Stimulated activated CD4-positive, alpha-beta T cell treated with anti-CD3 and anti-CD28 coated beads, Interleukin-12 subunit alpha, Interleukin-12 subunit beta, amount 100 ng/mL, for 4 hours (primary cell): ENCODE data around the gene MISP.
"Not testable (repeated sequence)": the region's sequence is repeated elsewhere in the genome, so short reads cannot be mapped to it uniquely, and the experiment has no call there.

Experiments used
- DNase-seq: peaks from one replicate; pipeline ENCODE4 v3.0.0-alpha.2; 2020

The MISP gene

DNA sequence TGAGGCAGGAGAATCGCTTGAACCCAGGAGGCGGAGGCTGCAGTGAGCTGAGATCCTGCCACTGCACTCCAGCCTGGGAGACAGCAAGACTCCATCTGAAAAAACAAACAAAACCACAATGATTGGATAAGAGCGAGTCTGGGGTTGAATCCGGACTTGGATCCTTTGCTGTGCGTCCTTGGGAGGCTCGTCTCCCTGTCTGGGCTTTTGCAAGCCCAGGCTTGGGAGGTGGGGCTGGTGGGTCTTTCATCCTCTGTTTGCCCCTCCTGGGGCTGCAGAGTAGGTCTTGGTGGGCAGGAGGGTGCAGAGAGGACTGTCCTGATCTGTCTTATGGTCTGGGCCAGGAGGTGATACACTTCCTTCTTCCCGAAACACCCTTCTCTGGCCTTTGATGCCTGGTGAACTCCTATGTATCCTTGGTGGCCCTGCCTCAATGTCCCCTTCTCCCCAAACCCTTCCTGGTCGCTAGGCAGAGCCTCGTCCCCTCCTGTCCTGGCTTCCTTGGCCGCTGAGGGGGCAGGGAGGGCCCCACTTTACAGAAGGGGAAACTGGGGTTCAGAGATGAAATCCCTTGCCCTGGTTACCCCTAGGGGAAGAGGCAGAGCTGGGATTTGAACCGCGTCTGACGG is 25.3 kb upstream of the MISP start:
- DNase-seq: no peak

- no peak for DNase-seq
These were observed 23.6 kb upstream of the MISP start for GRCh38 chr19:726993-727956.

GRCh38 chr19:728011-728410 is 22.9 kb upstream of the MISP start:
- no peak for DNase-seq

DNA sequence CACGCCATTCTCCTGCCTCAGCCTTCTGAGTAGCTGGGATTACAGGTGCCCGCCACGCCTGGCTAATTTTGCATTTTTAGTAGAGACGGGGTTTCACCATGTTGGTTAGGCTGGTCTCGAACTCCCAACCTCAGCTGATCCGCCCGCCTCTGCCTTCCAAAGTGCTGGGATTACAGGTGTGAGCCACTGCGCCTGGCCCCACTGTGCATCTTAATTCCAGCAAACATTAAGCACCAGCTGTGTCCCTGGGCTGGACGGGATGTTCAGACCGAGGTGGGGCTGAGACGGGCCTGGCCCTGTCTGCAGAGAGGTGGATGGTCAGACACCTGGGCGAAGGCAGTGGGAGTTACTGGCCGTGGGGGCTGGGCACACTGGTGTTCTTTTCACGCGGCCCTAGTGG is 21.3 kb upstream of the MISP start:
- not testable (repeated sequence) for DNase-seq

- no peak for DNase-seq
These were observed 20.8 kb upstream of the MISP start for GRCh38 chr19:729965-730668.

- no peak for DNase-seq
These were observed 19.9 kb upstream of the MISP start for GRCh38 chr19:731000-731399.

DNA sequence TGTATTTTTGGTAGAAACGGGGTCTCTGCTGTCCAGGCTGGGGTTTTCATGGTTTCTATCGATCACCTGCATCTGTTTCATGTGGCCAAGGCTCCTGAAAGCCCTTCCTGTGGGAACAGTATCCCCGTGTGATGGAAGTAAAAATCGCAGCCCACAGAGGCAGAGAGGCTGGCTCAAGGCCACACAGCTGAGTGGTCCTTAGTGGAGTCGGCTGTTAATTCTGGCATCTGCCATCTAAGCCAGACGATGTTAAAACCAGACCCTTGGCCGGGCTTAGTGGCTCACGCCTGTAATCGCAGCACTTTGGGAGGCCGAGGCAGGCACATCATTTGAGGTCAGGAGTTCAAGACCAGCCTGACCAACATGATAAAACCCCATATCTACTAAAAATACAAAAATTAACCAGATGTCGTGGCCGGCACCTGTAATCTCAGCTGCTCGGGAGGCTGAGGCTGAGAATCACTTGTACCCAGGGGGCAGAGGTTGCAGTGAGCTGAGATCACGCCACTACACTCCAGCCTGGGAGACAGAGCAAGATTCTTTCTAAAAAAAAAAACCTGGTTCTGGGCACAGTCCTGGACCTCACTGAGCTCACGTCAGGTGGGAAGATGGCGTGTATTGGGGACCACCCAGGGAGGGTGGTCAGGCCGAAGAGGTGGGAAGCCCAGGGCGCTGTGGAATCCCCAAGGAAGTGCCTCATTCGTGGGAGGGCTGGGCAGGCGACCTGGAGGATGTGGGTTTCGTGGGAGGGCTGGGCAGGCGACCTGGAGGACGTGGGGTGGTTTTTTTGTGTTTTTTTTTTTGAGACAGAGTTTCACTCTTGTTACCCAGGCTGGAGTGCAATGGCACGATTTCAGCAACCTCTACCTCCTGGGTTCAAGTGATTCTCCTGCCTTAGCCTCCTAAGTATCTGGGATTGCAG is 18.5 kb upstream of the MISP start:
- DNase-seq: no peak

GRCh38 chr19:734716-735115 is 16.2 kb upstream of the MISP start:
- no peak for DNase-seq

DNA sequence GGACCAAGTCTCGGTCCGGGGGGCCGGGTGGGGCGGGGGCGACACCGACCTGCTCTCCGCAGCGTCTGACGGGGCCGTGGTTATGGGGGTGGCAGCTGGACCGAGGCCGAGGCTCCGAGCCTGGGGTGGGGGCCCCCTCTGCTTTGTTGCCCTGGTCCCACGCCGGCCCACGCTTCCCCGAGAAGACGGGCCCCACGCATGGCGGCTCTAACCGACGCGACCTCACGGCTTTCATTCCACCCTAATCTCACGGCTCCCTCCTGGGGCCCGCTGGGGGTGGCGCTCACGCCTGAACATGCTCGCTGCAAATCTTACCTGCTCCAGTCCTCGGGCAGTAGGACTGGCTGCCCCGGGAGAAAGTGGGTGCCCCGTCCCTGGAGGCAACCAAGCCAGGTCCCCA is 14.8 kb upstream of the MISP start:
- no peak for DNase-seq

DNA sequence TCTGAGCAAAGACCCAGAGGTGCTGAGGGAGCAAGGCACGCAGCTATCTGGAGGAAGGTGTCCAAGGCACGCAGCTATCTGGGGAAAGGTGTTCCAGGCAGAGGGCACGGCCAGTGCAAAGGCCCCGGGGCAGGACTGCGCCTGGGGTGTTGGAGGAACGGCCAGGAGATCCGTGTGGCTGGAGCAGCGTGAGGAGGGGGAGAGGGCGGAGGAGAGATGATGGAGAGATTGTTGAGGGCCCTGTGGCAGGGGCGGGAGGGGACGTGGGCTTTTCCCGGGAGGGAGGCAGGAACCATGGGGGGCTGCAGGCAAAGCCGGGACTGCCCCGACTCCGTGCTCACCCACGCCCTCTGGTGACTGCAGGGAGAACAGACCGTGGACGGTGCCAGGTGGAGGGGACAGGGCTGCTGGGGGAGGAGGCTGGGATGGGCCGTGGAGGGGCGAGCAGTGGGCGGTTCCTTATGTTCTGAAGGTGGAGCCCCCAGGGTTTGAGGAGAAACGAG is 13.3 kb upstream of the MISP start:
- peak; percentile 59 for DNase-seq

GRCh38 chr19:738509-739128 is 12.3 kb upstream of the MISP start:
- no peak for DNase-seq

DNA sequence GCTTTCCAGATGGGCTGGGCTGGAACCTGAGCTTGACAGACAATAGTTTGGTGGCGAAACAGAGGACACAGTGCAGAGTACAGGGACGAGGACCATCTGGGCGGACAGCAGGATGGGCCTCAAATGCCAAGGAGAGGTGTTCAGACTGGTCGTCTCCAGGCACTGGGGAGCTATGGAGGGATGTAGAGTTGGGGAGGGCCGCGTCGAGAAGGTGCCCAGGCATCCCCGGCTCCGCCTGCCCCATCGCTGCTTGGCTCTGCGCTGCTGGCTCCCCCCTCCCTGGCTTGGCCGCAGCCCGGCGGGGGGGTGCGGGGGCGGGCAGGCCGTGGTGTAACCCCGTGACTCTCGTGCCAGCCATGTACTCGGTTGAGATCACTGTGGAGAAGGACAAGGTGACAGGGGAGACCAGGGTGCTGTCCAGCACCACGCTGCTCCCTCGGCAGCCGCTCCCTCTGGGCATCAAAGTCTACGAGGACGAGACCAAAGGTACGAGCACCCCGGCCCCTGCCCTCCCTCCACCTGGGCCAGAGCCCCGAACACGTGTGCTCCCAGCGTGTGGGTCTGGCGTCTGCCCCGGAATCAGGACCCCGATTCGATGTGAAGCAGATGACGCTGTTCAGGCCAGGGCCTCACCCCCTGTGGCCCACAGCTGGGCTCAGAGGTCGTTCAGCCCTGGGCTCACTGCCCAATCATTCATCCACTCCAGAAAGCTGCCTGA is 10.8 kb upstream of the MISP start:
- DNase-seq: no peak

DNA sequence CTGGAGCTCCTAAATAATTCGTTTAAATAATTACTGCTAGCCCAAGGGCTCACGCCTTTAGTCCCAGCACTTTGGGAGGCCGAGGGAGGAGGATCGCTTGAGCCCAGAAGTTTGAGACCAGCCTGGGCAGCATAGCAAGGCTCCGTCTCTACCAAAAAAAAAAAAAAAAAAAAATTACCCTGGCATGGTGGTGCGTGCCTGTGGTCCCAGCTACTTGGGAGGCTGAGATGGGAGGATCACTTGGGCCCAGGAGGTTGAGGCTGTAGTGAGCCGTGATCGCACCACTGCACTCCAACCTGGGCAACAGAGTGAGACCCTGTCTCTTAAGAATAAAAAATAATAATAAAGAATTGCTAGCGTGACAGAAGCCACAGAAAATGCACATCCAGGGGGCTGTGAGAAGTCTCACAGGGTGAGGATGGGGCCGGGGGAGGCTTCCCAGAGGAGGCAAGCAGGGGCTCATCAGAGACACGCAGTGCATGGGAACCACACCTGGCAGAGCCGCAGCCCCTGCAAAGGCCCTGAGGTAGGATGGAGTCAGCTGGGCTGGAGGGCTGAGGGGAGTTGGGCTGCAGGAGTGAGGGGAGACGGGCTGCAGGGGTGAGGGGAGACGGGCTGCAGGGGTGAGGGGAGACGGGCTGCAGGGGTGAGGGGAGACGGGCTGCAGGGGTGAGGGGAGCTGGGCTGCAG is 10.0 kb upstream of the MISP start:
- DNase-seq: not testable (repeated sequence)

DNA sequence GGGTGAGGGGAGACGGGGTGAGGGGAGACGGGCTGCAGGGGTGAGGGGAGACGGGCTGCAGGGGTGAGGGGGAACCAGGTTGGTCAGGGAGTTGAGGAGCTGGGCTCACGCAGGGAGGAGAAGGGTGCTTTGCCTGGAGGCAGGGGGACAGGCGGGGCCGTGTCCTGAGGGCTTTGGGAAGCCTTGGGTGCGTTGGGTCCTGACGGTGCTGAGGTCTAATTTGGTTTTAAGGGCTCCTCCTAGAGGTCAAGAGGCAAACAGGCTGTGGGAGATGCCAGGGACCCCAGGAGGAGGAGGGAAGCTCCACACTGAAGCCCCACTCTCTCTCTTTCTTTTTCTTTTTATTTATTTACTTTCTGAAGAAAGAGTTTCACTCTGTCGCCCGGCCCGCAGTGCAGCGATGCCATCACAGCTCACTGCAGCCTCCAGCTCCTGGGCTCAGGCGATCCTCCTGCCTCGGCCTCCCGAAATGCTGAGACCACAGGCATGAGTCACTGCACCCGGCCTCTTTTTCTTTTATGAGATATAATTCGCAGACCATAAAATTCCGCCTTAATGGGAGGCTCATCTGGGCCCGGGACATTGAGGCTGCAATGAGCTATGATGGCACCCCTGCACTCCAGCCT is 9.3 kb upstream of the MISP start:
- DNase-seq: no peak

DNA sequence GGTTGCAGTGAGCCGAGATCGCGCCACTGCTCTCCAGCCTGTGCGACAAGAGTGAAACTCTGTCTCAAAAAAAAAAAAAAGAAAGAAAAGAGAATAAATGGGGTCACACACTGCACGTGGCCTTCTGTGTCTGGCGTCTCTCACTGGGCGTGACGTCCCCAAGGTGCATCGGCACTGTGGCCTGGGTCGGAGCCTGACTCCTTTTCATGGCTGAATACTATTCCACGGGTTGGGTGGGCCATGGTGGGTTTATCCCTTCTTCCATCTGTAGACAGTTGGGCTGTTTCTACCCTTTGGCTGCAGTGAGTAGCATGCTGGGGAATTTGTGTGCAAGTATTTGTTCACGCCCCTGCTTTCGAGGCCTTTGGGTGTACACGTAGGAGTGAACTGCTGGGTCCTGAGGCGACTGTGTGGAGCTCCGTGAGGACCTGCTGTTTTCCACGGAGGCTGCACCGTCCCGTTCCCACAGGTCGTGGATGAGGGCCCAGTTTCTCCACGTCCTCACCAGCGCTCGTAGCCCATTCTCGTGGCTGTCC is 8.3 kb upstream of the MISP start:
- no peak for DNase-seq

GRCh38 chr19:743168-743687 is 7.7 kb upstream of the MISP start:
- no peak for DNase-seq

- not testable (repeated sequence) for DNase-seq
These were observed 5.8 kb upstream of the MISP start for GRCh38 chr19:745138-745537.

DNA sequence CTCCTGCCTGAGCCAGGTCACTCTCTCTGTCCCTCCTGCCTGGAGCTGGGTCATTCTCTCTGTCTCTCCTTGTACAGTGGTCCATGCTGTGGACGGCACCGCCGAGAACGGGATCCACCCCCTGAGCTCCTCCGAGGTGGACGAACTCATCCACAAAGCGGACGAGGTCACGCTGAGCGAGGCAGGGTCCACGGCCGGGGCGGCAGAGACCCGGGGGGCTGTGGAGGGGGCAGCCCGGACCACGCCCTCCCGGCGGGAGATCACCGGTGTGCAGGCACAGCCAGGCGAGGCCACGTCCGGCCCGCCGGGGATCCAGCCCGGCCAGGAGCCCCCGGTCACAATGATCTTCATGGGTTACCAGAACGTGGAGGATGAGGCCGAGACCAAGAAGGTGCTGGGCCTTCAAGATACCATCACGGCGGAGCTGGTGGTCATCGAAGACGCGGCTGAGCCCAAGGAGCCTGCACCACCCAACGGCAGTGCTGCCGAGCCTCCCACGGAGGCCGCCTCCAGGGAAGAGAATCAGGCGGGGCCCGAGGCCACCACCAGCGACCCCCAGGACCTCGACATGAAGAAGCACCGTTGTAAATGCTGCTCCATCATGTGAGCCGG is 4.6 kb upstream of the MISP start:
- DNase-seq: no peak

DNA sequence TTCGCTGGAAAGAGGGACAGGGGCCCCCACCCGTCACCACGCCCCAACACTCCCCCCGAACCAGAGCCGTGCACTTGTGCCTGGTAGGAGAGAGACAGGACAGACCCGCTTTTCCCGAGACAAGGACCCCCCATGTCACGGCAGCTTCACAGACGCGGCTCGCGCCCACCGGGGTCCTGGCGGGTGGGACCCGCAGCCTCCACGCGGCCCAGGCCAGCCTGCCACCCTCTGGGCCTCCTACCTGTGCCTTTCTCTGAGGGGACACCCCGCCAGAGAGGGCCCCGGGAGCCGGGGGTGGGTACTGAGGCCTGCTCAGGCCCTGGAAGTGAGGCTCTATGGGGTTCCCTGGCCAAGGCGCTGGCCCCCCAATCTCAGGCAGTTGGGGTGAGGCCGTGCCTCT is 4.0 kb upstream of the MISP start:
- DNase-seq: no peak
